ENCODE data around the gene LRRC8D. TPM values are rescaled to one million over a fixed set of nuclear protein-coding genes. Genes with fewer than 3 reads are reported as not detected.

LRRC8D gene
- total RNA-seq, 1 experiment from 2014 or later = 22.3 TPM

DNA sequence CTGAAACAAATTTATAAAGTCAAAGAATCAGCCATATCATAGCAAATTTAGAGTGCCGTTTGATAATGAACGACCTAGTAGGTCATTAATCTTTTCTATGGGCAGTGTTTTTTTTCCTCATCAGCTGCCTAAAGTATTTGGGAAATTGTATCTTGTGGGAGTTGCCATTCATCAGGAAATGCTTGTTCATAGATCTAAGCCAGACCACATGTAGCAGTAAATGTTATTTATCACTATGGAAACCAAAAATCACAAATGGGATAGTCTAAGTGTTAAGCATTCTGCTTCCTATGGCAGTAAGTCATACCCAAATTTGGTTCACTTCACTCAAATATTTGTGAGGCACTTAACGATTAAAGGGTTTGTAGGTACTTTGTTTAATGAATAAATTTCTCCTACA, 52.9 kb downstream of the LRRC8D start:
- Mint-ChIP-seq H3K27ac (ENCODE audit: unreplicated experiment) (no peak overlapping the region), H3K36me3 (ENCODE audit: insufficient read depth, unreplicated experiment) (peaks cover 4% of the 10 kb centered on the region), H3K4me1 (ENCODE audit: low read depth, unreplicated experiment) (peaks cover 20% of the 10 kb centered on the region), H3K4me3 (ENCODE audit: low read depth, unreplicated experiment) (no peak overlapping the region), H3K27me3 (ENCODE audit: unreplicated experiment) (no peaks in the 10 kb centered on the region), H3K9me3 (ENCODE audit: low read depth, unreplicated experiment) (peaks cover 2% of the 10 kb centered on the region)
- CTCF ChIA-PET = no interaction called here
- TF ChIP-seq, protein P1, sequence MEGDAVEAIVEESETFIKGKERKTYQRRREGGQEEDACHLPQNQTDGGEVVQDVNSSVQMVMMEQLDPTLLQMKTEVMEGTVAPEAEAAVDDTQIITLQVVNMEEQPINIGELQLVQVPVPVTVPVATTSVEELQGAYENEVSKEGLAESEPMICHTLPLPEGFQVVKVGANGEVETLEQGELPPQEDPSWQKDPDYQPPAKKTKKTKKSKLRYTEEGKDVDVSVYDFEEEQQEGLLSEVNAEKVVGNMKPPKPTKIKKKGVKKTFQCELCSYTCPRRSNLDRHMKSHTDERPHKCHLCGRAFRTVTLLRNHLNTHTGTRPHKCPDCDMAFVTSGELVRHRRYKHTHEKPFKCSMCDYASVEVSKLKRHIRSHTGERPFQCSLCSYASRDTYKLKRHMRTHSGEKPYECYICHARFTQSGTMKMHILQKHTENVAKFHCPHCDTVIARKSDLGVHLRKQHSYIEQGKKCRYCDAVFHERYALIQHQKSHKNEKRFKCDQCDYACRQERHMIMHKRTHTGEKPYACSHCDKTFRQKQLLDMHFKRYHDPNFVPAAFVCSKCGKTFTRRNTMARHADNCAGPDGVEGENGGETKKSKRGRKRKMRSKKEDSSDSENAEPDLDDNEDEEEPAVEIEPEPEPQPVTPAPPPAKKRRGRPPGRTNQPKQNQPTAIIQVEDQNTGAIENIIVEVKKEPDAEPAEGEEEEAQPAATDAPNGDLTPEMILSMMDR (IDR thresholded peaks at IDR 0.05; ENCODE audit: unreplicated experiment) = no peak
- BruUV-seq (replicated peaks) = no TSS peak
- DNase-seq = no peak
- intact Hi-C loops (cut with micrococcal nuclease; ENCODE audit: unreplicated experiment) = no loop called here

DNA sequence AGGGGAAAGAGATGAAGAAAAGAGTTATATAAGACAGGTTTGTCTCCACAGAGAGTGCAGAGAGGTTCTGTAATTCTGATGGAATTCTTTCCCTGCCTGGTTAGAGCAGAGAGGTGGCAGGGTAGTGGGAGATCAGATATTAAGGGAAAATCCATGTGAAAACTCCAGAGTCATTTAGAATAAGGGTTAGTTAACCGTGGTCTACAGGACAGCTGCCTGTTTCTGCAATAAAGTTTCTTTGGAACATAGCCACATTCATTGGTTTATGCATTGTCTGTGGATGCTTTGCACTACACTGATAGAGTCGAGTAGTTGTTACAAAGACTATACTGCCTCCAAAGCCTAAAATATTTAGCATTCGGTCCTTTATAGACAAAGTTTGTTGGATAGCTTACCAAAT, 55.6 kb downstream of the LRRC8D start:
- CTCF ChIA-PET = no interaction called here
- Mint-ChIP-seq H3K27me3 (ENCODE audit: unreplicated experiment) (no peaks in the 10 kb centered on the region), H3K9me3 (ENCODE audit: low read depth, unreplicated experiment) (no peaks in the 10 kb centered on the region), H3K27ac (ENCODE audit: unreplicated experiment) (no peak overlapping the region), H3K4me3 (ENCODE audit: low read depth, unreplicated experiment) (no peak overlapping the region), H3K4me1 (ENCODE audit: low read depth, unreplicated experiment) (peaks cover 7% of the 10 kb centered on the region), H3K36me3 (ENCODE audit: insufficient read depth, unreplicated experiment) (no peaks in the 10 kb centered on the region)
- DNase-seq = no peak
- BruUV-seq (replicated peaks) = no TSS peak
- intact Hi-C loops (cut with micrococcal nuclease; ENCODE audit: unreplicated experiment) = no loop called here
- TF ChIP-seq, protein P1 (IDR thresholded peaks at IDR 0.05; ENCODE audit: unreplicated experiment) = no peak

DNA sequence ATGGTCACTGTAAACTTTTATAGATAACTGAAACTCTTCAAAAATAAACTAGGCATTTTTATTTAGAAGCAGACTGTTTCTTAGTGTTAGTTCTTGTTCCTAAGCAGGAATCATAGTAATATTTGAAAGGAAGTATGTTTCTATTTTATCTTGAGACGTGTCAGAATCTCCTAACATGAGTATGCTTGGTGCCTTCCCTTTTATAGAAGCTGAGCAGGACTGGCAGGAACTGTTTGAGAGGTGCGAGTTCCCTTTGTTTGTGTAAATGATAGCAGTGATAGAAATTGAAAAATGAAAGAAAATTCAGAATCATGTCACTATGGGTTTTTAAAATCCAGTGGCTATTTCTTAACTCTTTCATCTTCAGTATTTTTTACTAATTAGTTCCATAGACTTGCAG, 56.9 kb downstream of the LRRC8D start:
- Mint-ChIP-seq H3K4me3 (ENCODE audit: low read depth, unreplicated experiment) (no peak overlapping the region), H3K4me1 (ENCODE audit: low read depth, unreplicated experiment) (no peaks in the 10 kb centered on the region), H3K9me3 (ENCODE audit: low read depth, unreplicated experiment) (no peaks in the 10 kb centered on the region), H3K36me3 (ENCODE audit: insufficient read depth, unreplicated experiment) (no peaks in the 10 kb centered on the region), H3K27ac (ENCODE audit: unreplicated experiment) (no peak overlapping the region), H3K27me3 (ENCODE audit: unreplicated experiment) (no peaks in the 10 kb centered on the region)
- CTCF ChIA-PET = interaction anchor here (1.3 kb wide), 1 partner anchor 12 kb away, joined by 4 read pairs; no protein-coding TSS in a partner anchor
- intact Hi-C loops (cut with micrococcal nuclease; ENCODE audit: unreplicated experiment) = no loop called here
- no peak for DNase-seq
- no TSS peak for BruUV-seq (replicated peaks)
- TF ChIP-seq, protein P1 (IDR thresholded peaks at IDR 0.05; ENCODE audit: unreplicated experiment) = no peak

DNA sequence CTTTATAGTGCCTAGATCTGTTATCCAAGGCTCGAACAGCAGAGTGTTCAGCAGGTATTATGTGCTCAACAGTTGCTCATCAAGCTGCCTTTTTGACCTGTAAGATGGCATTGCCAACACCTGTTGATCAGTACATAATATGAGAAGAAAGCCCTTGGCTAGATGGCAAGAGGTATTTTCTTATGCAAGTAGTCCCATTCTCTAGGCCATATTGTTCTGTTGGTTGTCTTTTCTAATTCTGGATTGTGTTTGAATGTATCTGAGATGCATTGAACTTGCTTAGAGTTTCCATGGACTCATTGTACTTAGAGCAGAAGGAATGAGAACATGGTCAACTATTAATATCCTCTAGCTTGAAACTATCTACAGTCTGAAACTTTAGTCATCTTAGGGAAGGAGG, 57.4 kb downstream of the LRRC8D start:
- no peak for DNase-seq
- CTCF ChIA-PET = interaction anchor here (1.3 kb wide), 1 partner anchor 12 kb away, joined by 4 read pairs; no protein-coding TSS in a partner anchor
- no peaks in the 10 kb centered on the region for H3K9me3 Mint-ChIP-seq (ENCODE audit: low read depth, unreplicated experiment)
- BruUV-seq (replicated peaks) = no TSS peak
- H3K36me3 Mint-ChIP-seq (ENCODE audit: insufficient read depth, unreplicated experiment) = no peaks in the 10 kb centered on the region
- no peaks in the 10 kb centered on the region for H3K27me3 Mint-ChIP-seq (ENCODE audit: unreplicated experiment)
- no peaks in the 10 kb centered on the region for H3K4me1 Mint-ChIP-seq (ENCODE audit: low read depth, unreplicated experiment)
- H3K4me3 Mint-ChIP-seq (ENCODE audit: low read depth, unreplicated experiment) = no peak overlapping the region
- H3K27ac Mint-ChIP-seq (ENCODE audit: unreplicated experiment) = no peak overlapping the region
- intact Hi-C loops (cut with micrococcal nuclease; ENCODE audit: unreplicated experiment) = no loop called here
- TF ChIP-seq, protein P1 (IDR thresholded peaks at IDR 0.05; ENCODE audit: unreplicated experiment) = no peak

All from Calu3 (cell line).